CD14-positive monocyte (primary cell): ENCODE measurements around the gene BCCIP. TPM values are rescaled to one million over a fixed set of nuclear protein-coding genes. Genes with fewer than 3 reads are reported as not detected.

ENCODE experiments used
- DNase-seq, 3 donors: peaks; one replicate each; pipeline ENCODE4 v3.0.0-alpha.2; 2011 to 2022
- H2AFZ ChIP-seq: 2 replicates; pipeline ENCODE4 v1.6.0; 2012; ENCODE audit warnings: mild to moderate bottlenecking, low read depth, low read length, inconsistent platforms; ENCODE audit not compliant: insufficient read depth, poor library complexity, severe bottlenecking
- H3K27ac ChIP-seq, 2 donors: 1 replicate in 1 of 2; 2 replicates in 1 of 2; pipeline ENCODE4 v1.5.1; 2012 to 2013; ENCODE audit warnings: low read length in 2 of 2, control low read depth in 1 of 2, inconsistent platforms in 1 of 2, low read depth in 1 of 2, mild to moderate bottlenecking in 1 of 2
- H3K27me3 ChIP-seq, 2 donors: one replicate each; pipeline versions ENCODE4 v1.6.0 to v1.6.1; 2011 to 2013; ENCODE audit warnings: low read length in 2 of 2; ENCODE audit not compliant: control insufficient read depth in 2 of 2, insufficient read depth in 2 of 2
- H3K36me3 ChIP-seq, 2 donors: replicated peaks in 1 of 2; 1 replicate in 1 of 2; 2 replicates in 1 of 2; pipeline versions ENCODE4 v1.5.1 to v1.6.1; 2012 to 2013; ENCODE audit warnings: low read length in 2 of 2, control low read depth in 1 of 2, inconsistent platforms in 1 of 2, mild to moderate bottlenecking in 1 of 2; ENCODE audit not compliant: insufficient read depth in 2 of 2, control insufficient read depth in 1 of 2
- H3K4me1 ChIP-seq, 2 donors: 1 replicate in 1 of 2; 2 replicates in 1 of 2; pipeline versions ENCODE4 v1.5.1 to v1.6.1; 2012 to 2013; ENCODE audit warnings: low read length in 2 of 2, control low read depth in 1 of 2, inconsistent platforms in 1 of 2, mild to moderate bottlenecking in 1 of 2, moderate library complexity in 1 of 2; ENCODE audit not compliant: insufficient read depth in 2 of 2, control insufficient read depth in 1 of 2
- H3K4me2 ChIP-seq: replicated peaks from 2 replicates; pipeline ENCODE3; 2012; ENCODE audit warnings: low read length, moderate library complexity, mild to moderate bottlenecking; ENCODE audit not compliant: poor library complexity, severe bottlenecking; ENCODE audit errors: extremely low read depth
- H3K4me3 ChIP-seq, 3 experiments: fragments of 200-600 bp in 1 of 3; sonication (generic) in 1 of 3; replicated peaks in 1 of 3; 1 replicate in 2 of 3; 2 replicates in 1 of 3; pipeline ENCODE4 v1.5.1; 2011 to 2013; ENCODE audit warnings: low read length in 3 of 3, mild to moderate bottlenecking in 3 of 3, control low read depth in 2 of 3, low read depth in 2 of 3, inconsistent platforms in 1 of 3, moderate library complexity in 1 of 3
- H3K79me2 ChIP-seq: 2 replicates; pipeline ENCODE4 v1.6.0; 2012; ENCODE audit warnings: mild to moderate bottlenecking, control low read depth, inconsistent platforms, low read length, moderate library complexity; ENCODE audit not compliant: insufficient read depth
- H3K9ac ChIP-seq: 2 replicates; pipeline ENCODE4 v1.6.0; 2017; ENCODE audit warnings: low read length, mild to moderate bottlenecking; ENCODE audit not compliant: insufficient read depth, poor library complexity, severe bottlenecking
- H3K9me3 ChIP-seq, 2 donors: replicated peaks in 1 of 2; 1 replicate in 1 of 2; 2 replicates in 1 of 2; pipeline versions ENCODE4 v1.5.1 to v1.6.1; 2012 to 2013; ENCODE audit warnings: low read length in 2 of 2, control low read depth in 1 of 2; ENCODE audit not compliant: control insufficient read depth in 1 of 2, insufficient read depth in 1 of 2
- H4K20me1 ChIP-seq: 2 replicates; pipeline ENCODE4 v1.6.0; 2012; ENCODE audit warnings: mild to moderate bottlenecking, low read length, control low read depth, moderate library complexity; ENCODE audit not compliant: insufficient read depth
- H3K27ac Mint-ChIP-seq, 7 donors: one replicate each; pipeline ENCODE4 v1.8.0; 2020; ENCODE audit warnings: mild to moderate bottlenecking in 7 of 7, mixed read lengths in 7 of 7, moderate library complexity in 6 of 7, inconsistent platforms in 2 of 7
- H3K27me3 Mint-ChIP-seq, 3 donors: one replicate each; pipeline ENCODE4 v1.8.0; 2021 to 2022; ENCODE audit warnings: low read depth in 3 of 3, mild to moderate bottlenecking in 3 of 3, mixed read lengths in 3 of 3, moderate library complexity in 3 of 3, inconsistent platforms in 1 of 3
- H3K36me3 Mint-ChIP-seq, 2 donors: one replicate each; pipeline ENCODE4 v1.8.0; 2020; ENCODE audit warnings: mixed read lengths in 2 of 2, inconsistent platforms in 1 of 2, mild to moderate bottlenecking in 1 of 2
- H3K4me1 Mint-ChIP-seq: one replicate; pipeline ENCODE4 v1.8.0; 2020; ENCODE audit warnings: mild to moderate bottlenecking, mixed read lengths
- H3K4me3 Mint-ChIP-seq, 2 donors: one replicate each; pipeline ENCODE4 v1.8.0; 2020; ENCODE audit warnings: mild to moderate bottlenecking in 2 of 2, mixed read lengths in 2 of 2, moderate library complexity in 1 of 2
- H3K9me3 Mint-ChIP-seq, 7 donors: one replicate each; pipeline ENCODE4 v1.8.0; 2020 to 2022; ENCODE audit warnings: mixed read lengths in 7 of 7, mild to moderate bottlenecking in 6 of 7, moderate library complexity in 6 of 7, inconsistent platforms in 2 of 7
- CTCF ChIP-seq: fragments of 200-600 bp; IDR thresholded peaks from one replicate; pipeline ENCODE4 v1.8.0; 2022; ENCODE audit warnings: antibody characterized with exemption, mild to moderate bottlenecking
- WGBS: methylation state at CpG from one replicate; pipeline ENCODE4 v1.1.5; 2013; ENCODE audit warnings: missing lambda C conversion rate; ENCODE audit not compliant: insufficient coverage; 5-methylcytosine and 5-hydroxymethylcytosine counted together
- intact Hi-C, 2 donors: fragments of 100-400 bp; cut with micrococcal nuclease; formaldehyde crosslinking; loops; one replicate each; pipeline versions ENCODE4 v1.15.0 to v1.15.1; 2023
- polyA plus RNA-seq, 3 donors: library from polyadenylated mRNA; depleted of rRNA in 1 of 3; unstranded in 2 of 3; stranded (reverse) in 1 of 3; fragments of 300-500 nt in 2 of 3; fragments of >200 nt in 1 of 3; fragmentation: Illumina TruSeq in 2 of 3; gene quantifications; 1 replicate in 2 of 3; 2 replicates in 1 of 3; pipeline ENCODE4 v1.2.3, GENCODE V29; 2012 to 2021

Gene BCCIP
- polyA plus RNA-seq, 3 donors: 16.0 to 61.7 (median 59.3) TPM

GRCh38 chr10:125849448-125849847 lies 26.1 kb downstream of the BCCIP start:
- H3K36me3 Mint-ChIP-seq: peaks cover 57 to 65% of the 10 kb centered on the region in 2 donors
- H3K27me3 ChIP-seq: no peaks in the 10 kb centered on the region
- H3K79me2 ChIP-seq: no peaks in the 10 kb centered on the region
- H3K9me3 ChIP-seq: no peaks in the 10 kb centered on the region
- TF ChIP-seq CTCF: no peak
- H3K9me3 Mint-ChIP-seq: no peaks in the 10 kb centered on the region
- H3K4me1 Mint-ChIP-seq: no peaks in the 10 kb centered on the region
- H3K4me3 Mint-ChIP-seq: no peak overlapping the region
- no peak overlapping the region for H3K9ac ChIP-seq
- peaks cover 35 to 87% of the 10 kb centered on the region in 2 donors for H3K36me3 ChIP-seq
- peaks cover 0 to 2% (median 1%) of the 10 kb centered on the region in 3 donors for H3K27me3 Mint-ChIP-seq
- H4K20me1 ChIP-seq: no peaks in the 10 kb centered on the region
- H3K4me1 ChIP-seq: no peaks in the 10 kb centered on the region
- no peak overlapping the region for H3K4me3 ChIP-seq
- H3K27ac Mint-ChIP-seq: no peak overlapping the region
- H3K4me2 ChIP-seq: no peak overlapping the region
- H2AFZ ChIP-seq: no peak overlapping the region
- no peak for DNase-seq
- WGBS: 100% methylated on average over 2 of the region's 7 CpGs
- intact Hi-C loops: no loop called here
- H3K27ac ChIP-seq: no peak overlapping the region

DNA sequence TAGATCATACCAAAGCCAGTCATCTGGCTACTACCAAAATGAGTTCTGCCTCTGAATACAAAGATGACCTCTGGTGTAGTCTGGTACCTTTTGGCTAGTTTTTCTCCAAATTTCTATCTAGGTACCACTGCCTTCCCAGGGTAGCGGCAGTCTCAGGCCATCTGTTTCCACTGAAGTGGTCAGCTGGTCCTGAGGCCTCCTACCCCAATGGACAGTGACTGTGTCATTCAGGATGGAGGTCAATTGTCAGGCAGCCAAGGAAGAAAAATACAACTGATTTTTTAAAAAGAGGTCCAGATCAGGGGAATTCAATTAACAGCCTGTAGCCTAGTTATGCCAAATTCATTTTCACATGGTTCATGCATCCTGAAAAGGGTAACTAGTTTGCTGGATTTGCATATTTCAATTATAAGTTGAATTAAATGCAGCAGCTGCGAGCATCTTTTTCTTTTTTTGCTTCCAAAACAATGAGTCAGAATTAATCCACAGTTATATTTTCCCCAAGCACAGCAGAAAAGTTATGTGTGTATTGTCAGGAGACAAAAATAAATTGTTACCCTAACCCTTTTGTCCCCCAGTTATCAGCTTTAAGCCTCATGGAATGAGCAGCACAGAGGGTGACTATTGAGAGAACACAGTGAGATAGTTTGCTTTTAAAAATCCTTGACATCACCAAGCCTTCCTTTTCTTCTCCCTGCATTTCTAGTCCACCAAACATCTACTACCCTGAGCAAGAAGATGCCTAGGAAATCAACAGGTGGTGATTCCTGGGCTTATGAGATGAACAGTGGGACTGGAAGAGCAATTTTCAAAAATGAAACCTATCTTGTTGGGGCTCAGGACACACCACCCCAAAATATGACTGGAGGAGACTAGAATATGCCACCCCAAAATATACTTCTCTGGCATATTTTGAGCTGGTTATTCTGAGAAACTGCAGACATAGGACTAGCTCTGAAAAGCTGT lies 27.7 kb downstream of the BCCIP start:
- Histone ChIP-seq H3K79me2 (no peaks in the 10 kb centered on the region), H3K4me3 (no peak overlapping the region), H3K9ac (no peak overlapping the region), H3K27me3 (no peaks in the 10 kb centered on the region), H4K20me1 (no peaks in the 10 kb centered on the region), H3K4me2 (no peak overlapping the region), H3K36me3 (peaks cover 32 to 71% of the 10 kb centered on the region in 2 donors), H3K27ac (no peak overlapping the region), H3K9me3 (no peaks in the 10 kb centered on the region), H3K4me1 (no peaks in the 10 kb centered on the region), H2AFZ (no peak overlapping the region)
- WGBS: no CpG with 5 or more reads among the region's 2 CpGs
- peaks cover 0 to 1% (median 0%) of the 10 kb centered on the region in 3 donors for H3K27me3 Mint-ChIP-seq
- no peaks in the 10 kb centered on the region for H3K4me1 Mint-ChIP-seq
- no peak overlapping the region for H3K27ac Mint-ChIP-seq
- TF ChIP-seq CTCF: no peak
- no peaks in the 10 kb centered on the region for H3K9me3 Mint-ChIP-seq
- intact Hi-C loops: no loop called here
- H3K36me3 Mint-ChIP-seq: peaks cover 59 to 71% of the 10 kb centered on the region in 2 donors
- no peak for DNase-seq
- H3K4me3 Mint-ChIP-seq: no peak overlapping the region
